Measurements from ENCODE around the gene FAM200B. TPM values are rescaled to one million over a fixed set of nuclear protein-coding genes. Genes with fewer than 3 reads are reported as not detected.

FAM200B gene
- total and polyA plus RNA-seq, 2 of the 4 experiments (the other 2 are of a cell fraction): 16.7 to 18.5 TPM

- POLR2A ChIA-PET (ENCODE audit: unreplicated experiment): no interaction called here
- intact Hi-C loops (cut with micrococcal nuclease) (no loop called here), dilution Hi-C loops (cut with HindIII; ENCODE audit: low sequenced_read_pairs, unreplicated experiment) (no loop called here), in situ Hi-C loops (cut with MboI; ENCODE audit: low sequenced_read_pairs) (no loop called here)
- CTCF ChIA-PET: no interaction called here
- H4K5ac ChIP-seq (ENCODE audit: low read depth, low read length): no peak overlapping the region
- H2BK120ac ChIP-seq (ENCODE audit: low read depth, low read length): no peak overlapping the region
- H3K56ac ChIP-seq (ENCODE audit: extremely low read depth, insufficient read depth, low read length): no peak overlapping the region
- no peak overlapping the region for H2BK20ac ChIP-seq (ENCODE audit: low read depth, low read length)
- peaks cover 6% of the 10 kb centered on the region for H3K4me1 ChIP-seq (ENCODE audit: control insufficient read depth, insufficient read depth, low read length)
- no peaks in the 10 kb centered on the region for H3K27me3 ChIP-seq (ENCODE audit: control insufficient read depth, insufficient read depth, low read length)
- no CpG with 5 or more reads among the region's 1 CpG for WGBS, 2 experiments (ENCODE audit: extremely low coverage in 2 of 2, insufficient read length in 1 of 2)
- peaks cover 7% of the 10 kb centered on the region for H3K9me1 ChIP-seq (ENCODE audit: insufficient read depth, low read length)
- H3K9me3 ChIP-seq (ENCODE audit: control insufficient read depth, insufficient read depth, low read length): no peaks in the 10 kb centered on the region
- no peak overlapping the region for H3K18ac ChIP-seq (ENCODE audit: low read depth, low read length)
- no peak for DNase-seq
- no peak overlapping the region for H3K23ac ChIP-seq (ENCODE audit: low read depth, low read length)
- H3K4ac ChIP-seq (ENCODE audit: low read depth, low read length): no peak overlapping the region
- H3K4me3 ChIP-seq (ENCODE audit: insufficient read depth, low read depth, low read length): no peak overlapping the region
- no peaks in the 10 kb centered on the region for H4K20me1 ChIP-seq (ENCODE audit: insufficient read depth, low read length)
- H4K8ac ChIP-seq (ENCODE audit: low read depth in 2 of 2, low read length in 2 of 2): no peak overlapping the region
- H2BK5ac ChIP-seq (ENCODE audit: low read depth, low read length, poor library complexity, severe bottlenecking): no peak overlapping the region
- no peak overlapping the region for H3K4me2 ChIP-seq (ENCODE audit: low read depth, low read length)
- BruUV-seq (replicated peaks): no TSS peak
- H3K79me1 ChIP-seq (ENCODE audit: low read depth in 1 of 2, low read length in 2 of 2): peaks cover 10 to 36% of the 10 kb centered on the region in 2 experiments
- H2AK9ac ChIP-seq (replicated peaks; ENCODE audit: low read depth, low read length, poor library complexity): no peak overlapping the region
- no peak for ATAC-seq (ENCODE audit: low read depth)
- H3K14ac ChIP-seq (replicated peaks; ENCODE audit: low read depth, low read length): no peak overlapping the region
- H4K91ac ChIP-seq (ENCODE audit: insufficient read depth, low read depth, low read length): no peak overlapping the region
- TF ChIP-seq RFX5 (IDR thresholded peaks at IDR 0.05; ENCODE audit: low read depth, low read length) (no peak), RAD21 (IDR thresholded peaks at IDR 0.05; ENCODE audit: low read length) (no peak), CEBPB (IDR thresholded peaks at IDR 0.05; ENCODE audit: low read depth, low read length) (no peak)
- 0 out of 2 replicates have a peak, but pooled peaks cover 2% of the 10 kb centered on the region for H3K36me3 ChIP-seq (ENCODE audit: control insufficient read depth, insufficient read depth, low read length)
- H3K9ac ChIP-seq (ENCODE audit: low read depth, low read length): no peak overlapping the region
- no peak overlapping the region for H2BK15ac ChIP-seq (ENCODE audit: low read depth, low read length)
- H3K27ac ChIP-seq (ENCODE audit: insufficient read depth, low read length): no peak overlapping the region
- no peak overlapping the region for H2AFZ ChIP-seq (replicated peaks; ENCODE audit: low read length, poor library complexity)
- no peak overlapping the region for H2AK5ac ChIP-seq (ENCODE audit: low read depth, low read length)
These were observed 8.3 kb upstream of the FAM200B start for GRCh38 chr4:15673337-15673736.

All from IMR-90 (cell line).